ENCODE measurements around the gene DCST2. TPM values are rescaled to one million over a fixed set of nuclear protein-coding genes. Genes with fewer than 3 reads are reported as not detected.
"Not testable (repeated sequence)": the region's sequence is repeated elsewhere in the genome, so short reads cannot be mapped to it uniquely, and the experiment has no call there.

Gene DCST2
- total RNA-seq, 2 donors from 2014 or later: 1.1 to 1.4 TPM

DNA sequence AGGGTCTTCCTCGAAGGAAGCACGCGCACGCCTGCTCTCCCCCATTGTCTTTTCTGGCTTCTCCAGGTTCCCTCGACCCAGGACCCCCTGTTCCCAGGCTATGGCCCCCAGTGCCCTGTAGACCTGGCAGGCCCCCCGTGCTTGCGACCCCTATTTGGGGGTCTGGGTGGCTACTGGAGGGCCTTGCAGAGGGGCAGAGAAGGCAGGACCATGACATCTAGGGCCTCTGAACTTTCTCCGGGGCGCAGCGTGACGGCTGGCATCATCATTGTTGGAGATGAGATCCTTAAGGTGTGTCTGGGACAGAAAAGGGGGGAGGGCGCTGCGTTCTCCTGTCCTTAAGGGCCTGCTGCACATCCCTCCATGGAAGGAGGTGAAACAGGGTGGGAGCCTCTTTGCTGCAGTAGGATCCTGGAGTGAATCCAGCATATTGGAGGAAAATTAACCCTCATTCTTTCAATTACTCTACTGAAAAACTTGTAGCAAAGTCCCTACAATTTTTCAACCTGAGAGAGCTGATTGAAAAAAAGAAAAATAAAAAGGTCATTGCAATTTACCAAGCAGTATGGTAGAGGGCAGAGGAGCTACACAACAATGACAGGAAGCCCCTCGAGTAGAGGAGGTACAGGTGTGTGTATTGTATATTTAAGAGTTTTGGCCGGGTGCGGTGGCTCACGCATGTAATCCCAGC is 49.7 kb downstream of the DCST2 start:
- ATAC-seq (replicated peaks in 1 of 2): no peak
- Mint-ChIP-seq H3K27me3 (ENCODE audit: low read depth) (no peaks in the 10 kb centered on the region), H3K27ac (peak overlapping the region; percentile 88)

DNA sequence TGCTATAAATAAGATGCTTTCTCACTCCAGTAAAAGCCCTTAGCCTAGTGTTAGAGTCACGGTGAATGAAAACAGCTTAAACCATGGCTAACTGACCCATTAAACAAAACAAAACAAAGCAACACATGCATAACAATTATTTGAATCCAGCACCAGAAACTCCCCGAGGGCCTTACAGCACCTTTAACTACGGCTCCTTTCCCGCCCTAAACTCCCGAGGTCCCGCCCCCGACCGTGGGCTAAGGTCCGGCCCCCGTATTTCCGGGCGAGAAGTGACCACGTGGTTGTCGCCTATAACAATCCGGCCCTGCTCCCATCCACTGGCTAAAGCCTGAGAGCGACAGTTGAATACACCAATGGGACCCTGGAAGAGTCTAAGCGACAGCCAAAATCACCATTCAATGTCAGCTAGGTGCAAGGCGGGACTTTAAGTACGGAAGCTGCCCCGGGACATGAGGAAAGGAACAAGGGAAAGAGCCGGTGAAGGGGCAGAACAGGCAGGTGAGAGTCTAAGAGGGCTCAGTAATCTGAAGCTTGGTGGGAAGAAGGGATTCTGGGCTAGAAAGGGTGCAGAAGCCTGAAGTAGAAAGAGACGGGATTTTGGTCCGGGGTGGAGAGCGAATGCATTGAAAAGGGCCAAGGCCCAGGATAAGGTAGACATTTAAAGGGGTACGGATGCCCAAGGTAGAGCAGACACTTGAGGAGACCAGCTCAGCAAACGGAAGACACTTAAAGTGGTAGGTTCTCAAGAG is 50.5 kb downstream of the DCST2 start, which contains the start of gene FLAD1:
Gene FLAD1 (plus strand): TSS at position 448 of the 752 bp plus-strand sequence. CDS start 351 bp downstream, outside the sequence.
- DNase-seq (peak; percentile 96 to 98), ATAC-seq (replicated peaks in 1 of 2) (peak; percentile 99 to 100)
- H3K4me3 Mint-ChIP-seq: no peak within 1 kb of the TSS
- peak within 1 kb of the TSS; percentile 88 for H3K27ac Mint-ChIP-seq
- no peaks in the 10 kb centered on the region for H3K9me3 Mint-ChIP-seq
- peaks cover 4 to 9% of the 10 kb centered on the region in 2 donors for H3K36me3 Mint-ChIP-seq (ENCODE audit: insufficient read depth in 2 of 2)
- peaks cover 14% of the 10 kb centered on the region for H3K4me1 Mint-ChIP-seq (ENCODE audit: low read depth)
- no peaks in the 10 kb centered on the region for H3K27me3 Mint-ChIP-seq (ENCODE audit: low read depth)

More for the DNA sequence above, 49.7 kb downstream of the DCST2 start:
- DNase-seq: no peak
- Mint-ChIP-seq H3K4me1 (ENCODE audit: low read depth) (peaks cover 22% of the 10 kb centered on the region), H3K9me3 (no peaks in the 10 kb centered on the region), H3K36me3 (ENCODE audit: insufficient read depth in 2 of 2) (peaks cover 4 to 10% of the 10 kb centered on the region in 2 donors), H3K4me3 (no peak overlapping the region)

DNA sequence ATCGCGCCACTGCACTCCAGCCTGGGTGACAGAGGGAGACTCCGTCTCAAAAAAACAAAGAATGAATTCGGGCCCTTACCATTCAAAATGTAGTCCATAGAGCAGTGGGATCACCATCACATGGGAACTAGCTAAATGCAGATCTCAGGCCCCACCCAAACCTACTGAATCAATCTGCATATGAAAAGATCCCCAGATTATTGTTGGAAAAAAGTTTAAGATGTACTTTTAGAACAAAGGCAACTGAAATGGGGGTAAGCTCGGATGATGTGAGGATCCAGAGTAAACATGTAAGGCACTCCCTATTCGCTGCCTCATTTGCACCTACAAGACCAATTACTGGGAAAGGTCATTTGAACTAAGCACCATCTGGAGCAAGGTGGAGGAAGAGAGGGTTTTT is 51.2 kb downstream of the DCST2 start:
- Mint-ChIP-seq H3K4me1 (ENCODE audit: low read depth) (peaks cover 10% of the 10 kb centered on the region), H3K27me3 (ENCODE audit: low read depth) (no peaks in the 10 kb centered on the region), H3K4me3 (no peak overlapping the region), H3K27ac (no peak overlapping the region), H3K36me3 (ENCODE audit: insufficient read depth in 2 of 2) (peaks cover 6 to 9% of the 10 kb centered on the region in 2 donors), H3K9me3 (no peaks in the 10 kb centered on the region)
- DNase-seq: no peak
- no peak for ATAC-seq (replicated peaks in 1 of 2)

DNA sequence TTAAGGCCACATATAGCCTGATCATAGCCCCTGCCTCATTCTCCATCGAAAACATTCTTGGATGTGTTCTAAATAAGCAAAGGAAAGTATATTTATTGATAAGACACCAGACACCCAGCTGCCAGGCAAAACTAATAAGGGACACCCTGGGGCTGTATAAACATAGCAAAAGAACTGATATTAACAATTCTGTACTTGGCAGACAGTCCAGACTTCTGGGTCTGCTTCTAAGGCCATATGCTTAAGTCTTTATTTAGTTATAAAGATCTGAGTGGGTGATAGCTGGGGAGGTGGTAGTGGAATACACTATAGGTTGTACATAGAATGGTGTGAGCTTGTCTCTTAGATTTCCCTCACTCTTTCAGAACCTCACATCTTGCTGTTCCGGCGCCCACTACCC is 55.2 kb downstream of the DCST2 start:
- DNase-seq (no peak), ATAC-seq (replicated peaks in 1 of 2) (no peak)
- H3K27ac Mint-ChIP-seq: no peak overlapping the region
- no peak overlapping the region for H3K4me3 Mint-ChIP-seq
- no peaks in the 10 kb centered on the region for H3K27me3 Mint-ChIP-seq (ENCODE audit: low read depth)
- no peaks in the 10 kb centered on the region for H3K4me1 Mint-ChIP-seq (ENCODE audit: low read depth)
- peaks cover 6 to 9% of the 10 kb centered on the region in 2 donors for H3K36me3 Mint-ChIP-seq (ENCODE audit: insufficient read depth in 2 of 2)
- H3K9me3 Mint-ChIP-seq: no peaks in the 10 kb centered on the region

DNA sequence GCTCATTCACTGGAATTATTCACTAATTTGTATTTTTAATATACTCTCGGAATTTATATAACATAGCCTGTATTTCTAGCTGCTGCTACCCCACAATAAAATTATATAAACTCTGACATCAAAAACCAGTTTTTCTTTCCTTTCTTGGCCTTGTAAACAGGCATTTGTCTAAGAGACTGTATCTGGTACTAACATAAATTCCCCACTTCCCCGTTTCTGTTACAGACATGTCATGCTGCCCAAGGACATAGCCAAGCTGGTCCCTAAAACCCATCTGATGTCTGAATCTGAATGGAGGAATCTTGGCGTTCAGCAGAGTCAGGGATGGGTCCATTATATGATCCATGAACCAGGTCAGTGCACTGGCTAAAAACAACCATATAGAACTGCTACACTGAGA is 55.8 kb downstream of the DCST2 start:
- not testable (repeated sequence) for ATAC-seq (replicated peaks in 1 of 2); H3K4me1 Mint-ChIP-seq (ENCODE audit: low read depth); H3K27me3 Mint-ChIP-seq (ENCODE audit: low read depth); H3K36me3 Mint-ChIP-seq (ENCODE audit: insufficient read depth in 2 of 2); H3K9me3 Mint-ChIP-seq; DNase-seq
- peak overlapping the region in 1 of 2 donors; percentile 37 for H3K4me3 Mint-ChIP-seq
- H3K27ac Mint-ChIP-seq: peak overlapping the region; percentile 55

DNA sequence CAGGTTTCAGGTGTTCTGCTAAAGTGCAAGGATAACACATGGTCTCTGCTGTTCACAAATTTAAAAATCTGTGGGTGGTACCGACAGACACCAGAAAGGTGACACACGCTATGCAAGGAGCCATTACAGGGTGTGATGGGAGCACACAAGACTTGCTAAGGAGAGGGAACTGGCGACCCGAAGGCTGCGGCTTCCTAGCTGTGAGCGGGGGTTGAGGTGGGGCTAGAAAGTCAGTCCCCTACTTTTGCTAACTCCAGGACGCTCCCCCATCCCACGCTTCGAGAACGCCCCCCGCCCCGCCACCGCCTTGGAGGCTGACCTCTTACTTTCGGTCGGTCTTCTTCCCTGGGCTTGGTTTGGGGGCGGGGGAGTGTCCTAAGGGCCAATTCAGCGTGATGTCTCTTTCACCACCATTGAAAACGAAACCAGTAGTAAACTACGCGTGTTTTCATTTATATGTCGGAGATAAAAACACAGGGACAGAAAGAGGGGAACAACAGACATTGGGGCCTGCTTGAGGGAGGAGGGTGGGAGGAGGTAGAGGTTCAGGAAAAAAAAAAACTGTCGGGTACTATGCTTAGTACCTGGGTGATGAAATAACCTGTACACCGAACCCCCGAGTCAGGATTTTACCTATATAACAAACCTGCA is 58.0 kb downstream of the DCST2 start:
- peak in 1 of 2 donors; percentile 8 for ATAC-seq (replicated peaks in 1 of 2)
- Mint-ChIP-seq H3K4me1 (ENCODE audit: low read depth) (peaks cover 27% of the 10 kb centered on the region), H3K27ac (no peak overlapping the region), H3K27me3 (ENCODE audit: low read depth) (no peaks in the 10 kb centered on the region), H3K4me3 (no peak overlapping the region), H3K9me3 (no peaks in the 10 kb centered on the region), H3K36me3 (ENCODE audit: insufficient read depth in 2 of 2) (peaks cover 7 to 8% of the 10 kb centered on the region in 2 donors)
- peak; percentile 65 to 70 for DNase-seq

DNA sequence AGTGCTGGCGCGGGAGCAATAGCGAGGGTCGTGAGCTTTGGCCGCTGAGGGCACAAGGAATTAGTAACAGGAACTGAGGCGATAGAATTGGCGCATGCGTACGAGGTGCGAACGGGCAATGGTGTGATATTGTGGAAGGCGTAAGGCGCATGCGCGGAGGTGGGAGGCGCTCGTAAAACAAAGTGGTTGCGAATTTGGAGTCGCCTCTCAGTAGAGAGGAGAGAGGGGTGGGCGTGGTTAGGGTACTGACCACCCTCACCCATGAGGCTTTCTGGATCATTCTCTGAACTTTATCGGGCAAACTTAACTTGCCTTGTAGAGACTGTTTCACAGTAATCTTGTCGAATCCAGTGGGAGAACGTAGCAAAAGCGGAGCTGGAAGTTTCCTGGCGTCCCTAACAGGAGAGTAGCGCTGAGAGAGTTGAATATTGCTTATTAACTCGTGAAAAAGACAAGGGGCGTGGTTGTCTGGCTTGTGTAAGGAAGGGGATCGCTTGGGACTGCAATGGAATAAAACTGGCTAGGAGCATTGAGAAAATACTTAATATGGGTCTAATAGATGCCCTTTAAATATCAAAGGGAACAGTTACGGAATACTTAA is 58.7 kb downstream of the DCST2 start:
- Mint-ChIP-seq H3K9me3 (no peaks in the 10 kb centered on the region), H3K27me3 (ENCODE audit: low read depth) (no peaks in the 10 kb centered on the region), H3K27ac (no peak overlapping the region), H3K4me1 (ENCODE audit: low read depth) (peaks cover 28% of the 10 kb centered on the region), H3K4me3 (no peak overlapping the region), H3K36me3 (ENCODE audit: insufficient read depth in 2 of 2) (peaks cover 7 to 8% of the 10 kb centered on the region in 2 donors)
- DNase-seq (peak; percentile 94 to 95), ATAC-seq (replicated peaks in 1 of 2) (peak; percentile 64 to 65)

DNA sequence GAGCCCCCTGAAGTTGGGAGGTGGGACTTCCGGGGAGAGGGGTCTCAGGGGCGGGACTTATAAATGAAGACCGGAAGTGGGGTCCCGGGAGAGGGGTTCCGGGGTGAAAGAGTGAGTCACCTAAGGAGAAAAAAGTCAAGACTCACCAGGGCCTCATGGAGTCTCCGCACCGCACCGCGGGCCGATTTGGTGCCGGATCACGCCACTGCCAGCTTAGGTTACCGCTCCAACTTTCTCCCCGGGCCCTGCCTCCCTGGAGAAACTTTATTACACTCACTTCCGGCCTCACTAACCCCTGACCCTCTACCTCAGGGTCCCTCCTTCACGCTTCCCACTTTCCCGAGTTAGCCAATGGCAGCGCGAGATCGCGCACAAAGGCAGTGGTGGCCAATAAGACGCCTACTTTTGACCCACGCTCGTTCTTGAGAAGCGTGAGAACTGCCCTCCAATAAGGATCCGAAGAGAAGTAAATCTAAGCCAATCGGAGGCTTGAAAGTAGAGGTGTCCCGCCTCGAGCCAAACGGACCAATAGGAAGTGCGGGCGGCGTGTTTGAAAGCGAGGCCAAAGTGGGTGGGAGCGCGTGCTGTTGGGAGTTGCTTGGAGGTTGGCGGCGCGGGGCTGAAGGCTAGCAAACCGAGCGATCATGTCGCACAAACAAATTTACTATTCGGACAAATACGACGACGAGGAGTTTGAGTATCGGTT is 59.3 kb downstream of the DCST2 start, which contains the start of gene CKS1B:
Gene CKS1B (plus strand): TSS at position 580 of the 706 bp plus-strand sequence. CDS start 65 bp downstream, at position 645.
- Mint-ChIP-seq H3K4me1 (ENCODE audit: low read depth) (peaks cover 33% of the 10 kb centered on the region), H3K4me3 (no peak within 1 kb of the TSS), H3K27me3 (ENCODE audit: low read depth) (no peaks in the 10 kb centered on the region), H3K9me3 (no peaks in the 10 kb centered on the region), H3K36me3 (ENCODE audit: insufficient read depth in 2 of 2) (peaks cover 3 to 4% of the 10 kb centered on the region in 2 donors), H3K27ac (no peak within 1 kb of the TSS)
- ATAC-seq (replicated peaks in 1 of 2) (peak; percentile 84 to 87), DNase-seq (peak; percentile 92 to 96)

DNA sequence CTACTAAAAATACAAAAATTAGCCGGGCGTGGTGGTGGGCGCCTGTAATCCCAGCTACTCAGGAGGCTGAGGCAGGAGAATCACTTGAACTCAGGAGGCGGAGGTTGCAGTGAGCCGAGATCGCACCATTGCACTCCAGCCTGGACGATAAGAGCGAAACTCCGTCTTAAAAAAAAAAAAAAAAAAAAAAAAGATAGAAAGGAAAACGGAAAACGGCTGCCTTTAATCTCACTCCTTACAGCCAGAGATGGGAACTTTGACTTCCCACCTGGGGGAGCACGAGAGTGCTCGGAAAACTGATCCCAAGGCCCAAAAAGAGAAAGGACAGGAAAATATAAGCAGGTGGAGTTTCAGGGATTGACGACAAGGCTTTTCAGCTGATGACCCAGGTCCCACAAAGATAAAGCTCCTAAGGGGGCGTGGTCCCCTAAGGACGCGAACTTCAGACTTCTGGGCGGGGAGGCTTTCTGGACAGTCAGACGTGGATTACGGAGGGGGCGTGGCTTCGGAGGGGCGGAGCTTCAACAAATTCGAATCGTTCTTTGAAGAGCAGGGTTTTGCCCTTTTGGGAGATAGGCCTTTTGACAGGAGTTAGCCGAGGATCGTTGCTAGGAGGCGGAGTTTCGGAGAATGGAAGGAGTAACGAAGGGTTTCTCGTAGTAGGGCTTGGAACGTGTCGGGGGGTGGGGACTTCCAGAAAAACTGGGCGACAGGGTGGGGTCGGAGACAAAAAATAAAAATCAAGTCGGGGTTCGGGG is 60.1 kb downstream of the DCST2 start:
- H3K36me3 Mint-ChIP-seq (ENCODE audit: insufficient read depth in 2 of 2): peaks cover 0 to 4% of the 10 kb centered on the region in 2 donors
- peak; percentile 95 to 97 for DNase-seq
- H3K4me1 Mint-ChIP-seq (ENCODE audit: low read depth): peaks cover 41% of the 10 kb centered on the region
- H3K4me3 Mint-ChIP-seq: no peak overlapping the region
- H3K27me3 Mint-ChIP-seq (ENCODE audit: low read depth): no peaks in the 10 kb centered on the region
- ATAC-seq (replicated peaks in 1 of 2): peak; percentile 26 to 30
- H3K9me3 Mint-ChIP-seq: no peaks in the 10 kb centered on the region
- no peak overlapping the region for H3K27ac Mint-ChIP-seq

DNA sequence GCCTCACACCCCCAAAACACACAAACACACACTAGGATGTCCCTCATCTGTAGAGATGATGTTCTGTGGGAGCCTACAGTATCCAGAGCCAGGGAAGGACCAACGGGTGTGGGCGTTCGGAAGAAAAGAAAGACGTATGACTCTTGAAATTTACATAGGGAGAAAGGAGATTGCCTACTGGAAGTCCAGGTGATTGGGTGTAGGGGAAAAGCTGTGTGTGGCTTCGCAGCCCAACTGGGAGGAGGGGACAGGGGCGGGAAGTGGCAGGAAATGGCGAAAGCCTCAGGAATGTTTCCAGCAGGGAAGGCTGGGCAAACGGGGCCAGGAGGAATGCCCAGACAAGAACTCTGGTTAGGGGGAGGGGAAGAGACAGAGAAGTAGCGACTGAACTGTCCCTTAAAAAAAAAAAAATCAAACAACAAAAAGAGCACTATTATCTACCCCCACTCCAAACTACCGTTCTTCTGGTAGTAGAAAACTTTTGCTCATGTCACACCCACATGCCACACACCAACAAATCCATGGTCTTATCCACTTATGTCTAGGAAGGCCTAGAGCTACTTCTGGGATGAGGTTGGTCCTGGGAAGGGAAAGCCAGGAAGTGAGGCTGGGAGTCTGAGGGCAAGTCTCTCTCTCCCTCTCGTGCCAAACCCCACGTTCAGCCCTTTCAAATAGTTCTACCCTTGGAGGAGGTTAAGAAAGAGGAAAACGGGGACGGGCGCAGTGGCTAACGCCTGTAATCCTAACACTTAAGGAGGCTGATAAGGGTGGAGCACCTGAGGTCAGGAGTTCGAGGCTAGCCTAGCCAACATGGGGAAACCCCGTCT is 60.9 kb downstream of the DCST2 start:
- ATAC-seq (replicated peaks in 1 of 2) (no peak), DNase-seq (no peak)
- Mint-ChIP-seq H3K4me3 (no peak overlapping the region), H3K4me1 (ENCODE audit: low read depth) (peaks cover 44% of the 10 kb centered on the region), H3K27me3 (ENCODE audit: low read depth) (no peaks in the 10 kb centered on the region), H3K27ac (peak overlapping the region; percentile 51), H3K36me3 (ENCODE audit: insufficient read depth in 2 of 2) (peaks cover 4% of the 10 kb centered on the region in 2 donors), H3K9me3 (no peaks in the 10 kb centered on the region)

DNA sequence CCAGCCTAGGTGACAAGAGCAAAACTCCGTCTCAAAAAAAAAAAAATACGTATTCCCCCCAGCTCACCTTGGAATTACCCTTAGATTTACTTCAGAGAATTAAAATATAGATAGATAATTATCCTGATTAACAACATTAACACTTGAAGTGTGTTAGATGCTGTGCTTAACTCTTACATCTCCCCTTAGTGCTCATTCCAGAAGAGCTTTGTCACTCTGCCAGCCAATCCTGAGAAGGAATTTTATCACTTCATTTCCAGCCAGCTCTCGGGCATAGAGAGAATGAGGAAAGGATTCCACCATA is 61.4 kb downstream of the DCST2 start:
- H3K4me3 Mint-ChIP-seq: no peak overlapping the region
- H3K27me3 Mint-ChIP-seq (ENCODE audit: low read depth): no peaks in the 10 kb centered on the region
- H3K36me3 Mint-ChIP-seq (ENCODE audit: insufficient read depth in 2 of 2): peaks cover 4% of the 10 kb centered on the region in 2 donors
- H3K9me3 Mint-ChIP-seq: no peaks in the 10 kb centered on the region
- peak overlapping the region; percentile 17 for H3K27ac Mint-ChIP-seq
- peaks cover 44% of the 10 kb centered on the region for H3K4me1 Mint-ChIP-seq (ENCODE audit: low read depth)
- ATAC-seq (replicated peaks in 1 of 2): no peak
- no peak for DNase-seq
